MM.1S (cell line): ENCODE data around the gene FAHD1.
"Not testable (repeated sequence)": the region's sequence is repeated elsewhere in the genome, so short reads cannot be mapped to it uniquely, and the experiment has no call there.

Source experiments
- EZH2 ChIP-seq: fragments of 300-600 bp; sonication (generic); optimal IDR thresholded peaks from 2 replicates; pipeline ENCODE3; 2017; ENCODE audit warnings: low read depth, mild to moderate bottlenecking, antibody characterized with exemption, low read length, mixed read lengths
- TF ChIP-seq, protein P1 (sequence below): fragments of 300-600 bp; sonication (generic); IDR thresholded peaks from 2 replicates; pipeline ENCODE4 v1.5.1; 2016; ENCODE audit warnings: antibody characterized with exemption, low read length, mixed read lengths

GRCh38 chr16:1799263-1799662, 27.7 kb upstream of the FAHD1 start:
- TF ChIP-seq, protein P1, sequence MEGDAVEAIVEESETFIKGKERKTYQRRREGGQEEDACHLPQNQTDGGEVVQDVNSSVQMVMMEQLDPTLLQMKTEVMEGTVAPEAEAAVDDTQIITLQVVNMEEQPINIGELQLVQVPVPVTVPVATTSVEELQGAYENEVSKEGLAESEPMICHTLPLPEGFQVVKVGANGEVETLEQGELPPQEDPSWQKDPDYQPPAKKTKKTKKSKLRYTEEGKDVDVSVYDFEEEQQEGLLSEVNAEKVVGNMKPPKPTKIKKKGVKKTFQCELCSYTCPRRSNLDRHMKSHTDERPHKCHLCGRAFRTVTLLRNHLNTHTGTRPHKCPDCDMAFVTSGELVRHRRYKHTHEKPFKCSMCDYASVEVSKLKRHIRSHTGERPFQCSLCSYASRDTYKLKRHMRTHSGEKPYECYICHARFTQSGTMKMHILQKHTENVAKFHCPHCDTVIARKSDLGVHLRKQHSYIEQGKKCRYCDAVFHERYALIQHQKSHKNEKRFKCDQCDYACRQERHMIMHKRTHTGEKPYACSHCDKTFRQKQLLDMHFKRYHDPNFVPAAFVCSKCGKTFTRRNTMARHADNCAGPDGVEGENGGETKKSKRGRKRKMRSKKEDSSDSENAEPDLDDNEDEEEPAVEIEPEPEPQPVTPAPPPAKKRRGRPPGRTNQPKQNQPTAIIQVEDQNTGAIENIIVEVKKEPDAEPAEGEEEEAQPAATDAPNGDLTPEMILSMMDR: not testable (repeated sequence)
- not testable (repeated sequence) for TF ChIP-seq EZH2
